Measurements from ENCODE around the gene FARP1.

GRCh38 chr13:98109226-98109853, 33.6 kb upstream of the FARP1 start:
- TF ChIP-seq EP300 (IDR thresholded peaks at IDR 0.05): no peak
- no peak for TF ChIP-seq POLR2AphosphoS5 (IDR thresholded peaks at IDR 0.05)
- TF ChIP-seq CTCF (IDR thresholded peaks at IDR 0.05): no peak

Measured in suprapubic skin (tissue), 4 donors.